Keratinocyte (primary cell): ENCODE results near the gene CALY.
"Not testable (repeated sequence)": the region's sequence is repeated elsewhere in the genome, so short reads cannot be mapped to it uniquely, and the experiment has no call there.

ENCODE experiments used
- EZH2 ChIP-seq: IDR thresholded peaks from one replicate; pipeline ENCODE4 v1.6.1; 2012; ENCODE audit warnings: inconsistent platforms, mild to moderate bottlenecking, low read length, moderate library complexity
- TF ChIP-seq, protein P1 (sequence below), 3 experiments: IDR thresholded peaks in 1 of 3; conservative IDR thresholded peaks in 1 of 3; optimal IDR thresholded peaks in 1 of 3; 2 replicates in 2 of 3; 3 replicates in 1 of 3; pipeline versions ENCODE3 to v1.5.1; 2011; ENCODE audit warnings: low read length in 3 of 3, mild to moderate bottlenecking in 3 of 3, moderate library complexity in 2 of 3, control low read depth in 1 of 3, inconsistent platforms in 1 of 3; ENCODE audit not compliant: insufficient read depth in 2 of 3; ENCODE audit errors: extremely low read depth in 1 of 3

DNA sequence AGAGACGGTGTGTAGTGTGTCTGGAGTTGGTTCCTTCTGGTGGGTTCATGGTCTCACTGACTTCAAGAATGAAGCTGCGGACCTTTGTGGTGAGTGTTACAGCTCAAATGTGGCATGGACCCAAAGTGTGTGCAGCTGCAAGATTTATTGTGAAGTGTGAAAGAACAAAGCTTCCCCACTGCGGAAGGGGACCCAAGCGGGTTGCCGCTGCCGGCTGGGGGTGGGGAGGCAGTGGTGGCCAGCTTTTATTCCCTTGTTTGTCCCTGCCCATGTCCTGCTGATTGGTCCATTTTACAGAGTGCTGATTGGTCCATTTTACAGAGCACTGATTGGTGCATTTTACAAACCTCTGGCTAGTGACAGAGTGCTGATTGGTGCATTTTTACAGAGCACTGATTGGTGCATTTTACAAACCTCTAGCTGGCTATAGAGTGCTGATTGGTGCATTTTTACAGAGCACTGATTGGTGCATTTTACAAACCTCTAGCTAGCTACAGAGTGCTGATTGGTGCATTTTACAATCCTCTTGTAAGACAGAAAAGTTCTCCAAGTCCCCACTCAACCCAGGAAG lies 15.8 kb downstream of the CALY start:
- TF ChIP-seq EZH2 = not testable (repeated sequence)
- TF ChIP-seq, protein P1, sequence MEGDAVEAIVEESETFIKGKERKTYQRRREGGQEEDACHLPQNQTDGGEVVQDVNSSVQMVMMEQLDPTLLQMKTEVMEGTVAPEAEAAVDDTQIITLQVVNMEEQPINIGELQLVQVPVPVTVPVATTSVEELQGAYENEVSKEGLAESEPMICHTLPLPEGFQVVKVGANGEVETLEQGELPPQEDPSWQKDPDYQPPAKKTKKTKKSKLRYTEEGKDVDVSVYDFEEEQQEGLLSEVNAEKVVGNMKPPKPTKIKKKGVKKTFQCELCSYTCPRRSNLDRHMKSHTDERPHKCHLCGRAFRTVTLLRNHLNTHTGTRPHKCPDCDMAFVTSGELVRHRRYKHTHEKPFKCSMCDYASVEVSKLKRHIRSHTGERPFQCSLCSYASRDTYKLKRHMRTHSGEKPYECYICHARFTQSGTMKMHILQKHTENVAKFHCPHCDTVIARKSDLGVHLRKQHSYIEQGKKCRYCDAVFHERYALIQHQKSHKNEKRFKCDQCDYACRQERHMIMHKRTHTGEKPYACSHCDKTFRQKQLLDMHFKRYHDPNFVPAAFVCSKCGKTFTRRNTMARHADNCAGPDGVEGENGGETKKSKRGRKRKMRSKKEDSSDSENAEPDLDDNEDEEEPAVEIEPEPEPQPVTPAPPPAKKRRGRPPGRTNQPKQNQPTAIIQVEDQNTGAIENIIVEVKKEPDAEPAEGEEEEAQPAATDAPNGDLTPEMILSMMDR (optimal IDR thresholded peaks at IDR 0.05 in 1 of 3, IDR thresholded peaks at IDR 0.05 in 1 of 3, conservative IDR thresholded peaks at IDR 0.05 in 1 of 3; ENCODE audit: extremely low read depth in 1 of 3, insufficient read depth in 2 of 3, low read length in 3 of 3) = not testable (repeated sequence)
